Stimulated activated naive B cell treated with anti-CD40 and anti-IgM and Interleukin-4, amounts not matched to agents 10 μg/mL and 1 μg/mL and 100 μg/mL, for 72 hours (primary cell): ENCODE data around the gene SIX5.

Experiments
- ATAC-seq, 2 donors: fragments of 150-1000 bp; cut with Tn5 transposase; replicated peaks; 2 replicates each; pipeline ENCODE4 v1.10.0; 2021; ENCODE audit warnings: moderate library complexity in 1 of 2
- DNase-seq: peaks from one replicate; pipeline ENCODE4 v3.0.0; 2021
- H3K27ac Mint-ChIP-seq: one replicate; pipeline ENCODE4 v1.8.0; 2022; ENCODE audit warnings: mild to moderate bottlenecking, mixed read lengths
- H3K27me3 Mint-ChIP-seq, 2 donors: one replicate each; pipeline ENCODE4 v1.8.0; 2022; ENCODE audit warnings: mixed read lengths in 2 of 2
- H3K36me3 Mint-ChIP-seq, 2 donors: one replicate each; pipeline ENCODE4 v1.8.0; 2022; ENCODE audit warnings: mixed read lengths in 2 of 2, mild to moderate bottlenecking in 1 of 2
- H3K4me1 Mint-ChIP-seq, 2 donors: one replicate each; pipeline ENCODE4 v1.8.0; 2022; ENCODE audit warnings: mixed read lengths in 2 of 2, mild to moderate bottlenecking in 1 of 2
- H3K4me3 Mint-ChIP-seq, 2 donors: one replicate each; pipeline ENCODE4 v1.8.0; 2022; ENCODE audit warnings: mild to moderate bottlenecking in 2 of 2, mixed read lengths in 2 of 2, moderate library complexity in 1 of 2
- H3K9me3 Mint-ChIP-seq, 2 donors: one replicate each; pipeline ENCODE4 v1.8.0; 2022; ENCODE audit warnings: mixed read lengths in 2 of 2, mild to moderate bottlenecking in 1 of 2

The SIX5 gene

GRCh38 chr19:45785781-45786532 is 16.9 kb upstream of the SIX5 start:
- Mint-ChIP-seq H3K27ac (no peak overlapping the region), H3K9me3 (no peaks in the 10 kb centered on the region), H3K36me3 (peaks cover 52 to 57% of the 10 kb centered on the region in 2 donors), H3K27me3 (peaks cover 0 to 4% of the 10 kb centered on the region in 2 donors), H3K4me1 (peaks cover 12 to 21% of the 10 kb centered on the region in 2 donors), H3K4me3 (no peak overlapping the region)
- ATAC-seq (no peak), DNase-seq (no peak)

GRCh38 chr19:45785097-45785496 is 16.0 kb upstream of the SIX5 start:
- ATAC-seq = no peak
- H3K36me3 Mint-ChIP-seq = peaks cover 52 to 54% of the 10 kb centered on the region in 2 donors

GRCh38 chr19:45784096-45784495 is 15.0 kb upstream of the SIX5 start:
- H3K4me1 Mint-ChIP-seq = peaks cover 25 to 32% of the 10 kb centered on the region in 2 donors
- ATAC-seq (no peak), DNase-seq (no peak)
- H3K9me3 Mint-ChIP-seq = no peaks in the 10 kb centered on the region
- peaks cover 5 to 23% of the 10 kb centered on the region in 2 donors for H3K27me3 Mint-ChIP-seq
- H3K36me3 Mint-ChIP-seq = peaks cover 52 to 53% of the 10 kb centered on the region in 2 donors
- H3K4me3 Mint-ChIP-seq = no peak overlapping the region
- H3K27ac Mint-ChIP-seq = no peak overlapping the region

More at GRCh38 chr19:45785097-45785496, 16.0 kb upstream of the SIX5 start:
- Mint-ChIP-seq H3K4me3 (no peak overlapping the region), H3K9me3 (no peaks in the 10 kb centered on the region), H3K27ac (no peak overlapping the region), H3K27me3 (peaks cover 0 to 13% of the 10 kb centered on the region in 2 donors), H3K4me1 (peaks cover 15 to 22% of the 10 kb centered on the region in 2 donors)
- DNase-seq = no peak

- DNase-seq (no peak), ATAC-seq (no peak)
- H3K27me3 Mint-ChIP-seq = peaks cover 7 to 30% of the 10 kb centered on the region in 2 donors
- H3K4me1 Mint-ChIP-seq = peaks cover 32 to 36% of the 10 kb centered on the region in 2 donors
- H3K4me3 Mint-ChIP-seq = no peak overlapping the region
- no peak overlapping the region for H3K27ac Mint-ChIP-seq
- peaks cover 44 to 51% of the 10 kb centered on the region in 2 donors for H3K36me3 Mint-ChIP-seq
- no peaks in the 10 kb centered on the region for H3K9me3 Mint-ChIP-seq
These were observed 14.1 kb upstream of the SIX5 start for GRCh38 chr19:45782820-45783785.

- ATAC-seq (no peak), DNase-seq (no peak)
- Mint-ChIP-seq H3K27me3 (peaks cover 7 to 30% of the 10 kb centered on the region in 2 donors), H3K36me3 (peaks cover 42 to 49% of the 10 kb centered on the region in 2 donors), H3K4me3 (no peak within 1 kb of the TSS), H3K9me3 (no peaks in the 10 kb centered on the region), H3K27ac (no peak within 1 kb of the TSS), H3K4me1 (peaks cover 30 to 31% of the 10 kb centered on the region in 2 donors)
These were observed 13.2 kb upstream of the SIX5 start, which contains the start of gene DMPK for GRCh38 chr19:45782162-45782691. Gene DMPK, minus strand, starts transcription at chr19:45782490. Its CDS starts 138 bp downstream, at chr19:45782352.

GRCh38 chr19:45781214-45782161 is 12.4 kb upstream of the SIX5 start:
- Mint-ChIP-seq H3K36me3 (peaks cover 41 to 49% of the 10 kb centered on the region in 2 donors), H3K27ac (no peak overlapping the region), H3K4me3 (no peak overlapping the region), H3K9me3 (no peaks in the 10 kb centered on the region), H3K4me1 (peaks cover 30 to 31% of the 10 kb centered on the region in 2 donors), H3K27me3 (peaks cover 7 to 30% of the 10 kb centered on the region in 2 donors)
- DNase-seq (no peak), ATAC-seq (no peak)

- H3K4me3 Mint-ChIP-seq = no peak overlapping the region
- ATAC-seq (no peak), DNase-seq (no peak)
- H3K4me1 Mint-ChIP-seq = peaks cover 30 to 31% of the 10 kb centered on the region in 2 donors
- peaks cover 7 to 30% of the 10 kb centered on the region in 2 donors for H3K27me3 Mint-ChIP-seq
- H3K27ac Mint-ChIP-seq = no peak overlapping the region
- H3K9me3 Mint-ChIP-seq = no peaks in the 10 kb centered on the region
- peaks cover 35 to 47% of the 10 kb centered on the region in 2 donors for H3K36me3 Mint-ChIP-seq
These were observed 11.6 kb upstream of the SIX5 start for GRCh38 chr19:45780448-45781213.

GRCh38 chr19:45780146-45780447 is 11.0 kb upstream of the SIX5 start:
- Mint-ChIP-seq H3K27me3 (peaks cover 7 to 30% of the 10 kb centered on the region in 2 donors), H3K36me3 (peaks cover 30 to 43% of the 10 kb centered on the region in 2 donors), H3K4me3 (no peak overlapping the region), H3K9me3 (no peaks in the 10 kb centered on the region), H3K4me1 (peaks cover 30 to 31% of the 10 kb centered on the region in 2 donors), H3K27ac (no peak overlapping the region)
- DNase-seq (no peak), ATAC-seq (no peak)

GRCh38 chr19:45779231-45780145 is 10.4 kb upstream of the SIX5 start:
- ATAC-seq = peak; percentile 93 to 96
- Mint-ChIP-seq H3K27me3 (peaks cover 7 to 30% of the 10 kb centered on the region in 2 donors), H3K4me3 (peak overlapping the region; percentile 68 to 75), H3K9me3 (no peaks in the 10 kb centered on the region), H3K4me1 (peaks cover 28 to 31% of the 10 kb centered on the region in 2 donors), H3K27ac (peak overlapping the region; percentile 75), H3K36me3 (peaks cover 27 to 40% of the 10 kb centered on the region in 2 donors)
- peak; percentile 74 for DNase-seq

- no peak overlapping the region for H3K27ac Mint-ChIP-seq
- H3K27me3 Mint-ChIP-seq = peaks cover 7 to 30% of the 10 kb centered on the region in 2 donors
- H3K4me3 Mint-ChIP-seq = peak overlapping the region in 1 of 2 donors; percentile 29
- peaks cover 20 to 34% of the 10 kb centered on the region in 2 donors for H3K36me3 Mint-ChIP-seq
- no peak for DNase-seq
- H3K4me1 Mint-ChIP-seq = peaks cover 25 to 34% of the 10 kb centered on the region in 2 donors
- no peak for ATAC-seq
- H3K9me3 Mint-ChIP-seq = no peaks in the 10 kb centered on the region
These were observed 9.1 kb upstream of the SIX5 start for GRCh38 chr19:45778010-45778661.

- H3K4me3 Mint-ChIP-seq = no peak overlapping the region
- ATAC-seq (no peak), DNase-seq (no peak)
- peaks cover 7 to 30% of the 10 kb centered on the region in 2 donors for H3K27me3 Mint-ChIP-seq
- peaks cover 27 to 40% of the 10 kb centered on the region in 2 donors for H3K4me1 Mint-ChIP-seq
- no peak overlapping the region for H3K27ac Mint-ChIP-seq
- H3K36me3 Mint-ChIP-seq = peaks cover 20 to 35% of the 10 kb centered on the region in 2 donors
- no peaks in the 10 kb centered on the region for H3K9me3 Mint-ChIP-seq
These were observed 8.4 kb upstream of the SIX5 start for GRCh38 chr19:45777395-45777961.
